Thyroid gland (tissue), 4 donors: ENCODE data around the gene MTA1.

ENCODE experiments used
- CTCF ChIP-seq, 6 experiments: fragments of 200-600 bp in 3 of 6; fragments of 450-650 bp in 3 of 6; sonication (generic) in 3 of 6; IDR thresholded peaks; one replicate each; pipeline ENCODE4 v1.5.1; 2016 to 2019; ENCODE audit warnings: antibody characterized with exemption in 6 of 6, mild to moderate bottlenecking in 2 of 6, inconsistent platforms in 1 of 6, moderate library complexity in 1 of 6
- POLR2A ChIP-seq, 2 donors: fragments of 450-650 bp; IDR thresholded peaks; one replicate each; pipeline ENCODE4 v1.6.1; 2017; ENCODE audit warnings: antibody characterized with exemption in 2 of 2, mild to moderate bottlenecking in 2 of 2, moderate library complexity in 1 of 2

GRCh38 chr14:105430042-105430441 lies 10.4 kb downstream of the MTA1 start:
- TF ChIP-seq CTCF (IDR thresholded peaks at IDR 0.05) (no peak), POLR2A (IDR thresholded peaks at IDR 0.05) (no peak)
